Measurements from ENCODE around the gene BLVRA.
A peak's percentile ranks its signal among the peaks of the same experiment; 100 is the strongest.

The BLVRA gene

DNA sequence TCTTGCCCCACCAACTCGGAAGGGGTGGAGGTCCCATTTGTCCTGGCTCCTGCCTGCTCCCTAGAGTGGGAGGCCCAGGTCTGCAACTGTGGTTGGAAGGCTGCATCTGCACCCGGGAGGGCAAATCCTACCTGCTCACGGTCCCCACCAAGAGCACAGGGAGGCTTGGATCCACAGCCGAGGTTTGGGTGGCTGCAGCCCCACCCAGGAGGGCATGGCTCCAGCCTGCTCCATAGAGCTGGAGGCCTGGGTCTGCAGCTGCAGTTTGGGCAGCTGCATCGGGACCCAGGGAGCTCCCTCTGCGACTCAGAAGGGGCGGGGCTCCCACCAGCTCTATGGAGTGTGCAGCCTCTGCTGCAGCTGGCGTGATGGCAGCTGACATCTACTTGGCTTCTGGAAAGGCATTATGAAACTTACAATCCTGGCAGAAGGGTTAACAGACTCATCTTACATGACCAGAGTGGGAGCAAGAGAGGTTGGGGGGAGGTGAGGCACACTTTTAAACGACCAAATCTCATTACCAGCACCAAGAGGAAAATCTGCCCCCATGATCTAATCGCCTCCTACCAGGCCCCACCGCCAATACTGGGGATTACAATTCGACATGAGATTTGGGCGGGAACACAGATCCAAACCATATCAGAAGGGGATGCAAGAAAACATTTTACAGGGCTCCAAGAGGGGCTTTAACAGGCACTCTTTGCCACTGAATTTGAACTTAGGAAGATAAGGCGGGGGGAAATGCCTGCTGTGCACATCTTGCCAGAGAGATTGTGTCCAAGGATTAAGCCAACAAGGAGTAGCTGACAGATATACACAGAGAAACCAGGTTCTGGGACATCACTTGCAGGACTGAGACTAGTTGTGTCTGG is 8.2 kb upstream of the BLVRA start:
- DNase-seq: no peak

DNA sequence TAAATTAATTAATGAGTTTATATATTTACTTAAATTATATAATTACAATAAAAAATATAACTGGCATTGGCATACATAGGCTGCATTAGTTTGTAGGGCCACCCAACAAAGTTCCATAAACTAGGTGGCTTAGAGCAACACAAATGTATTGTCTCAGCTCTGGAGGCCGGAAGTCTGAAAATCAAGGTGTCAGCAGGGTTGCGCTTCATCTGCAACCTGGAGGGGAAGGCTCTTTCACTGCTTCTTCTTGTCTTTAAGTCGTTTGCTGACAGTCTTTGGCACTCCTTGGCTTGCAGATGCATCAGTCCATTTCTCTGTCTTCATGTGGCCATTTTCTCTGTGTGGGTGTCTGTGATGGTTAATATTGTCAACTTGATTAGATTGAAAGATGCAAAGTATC is 6.1 kb upstream of the BLVRA start:
- DNase-seq: no peak

DNA sequence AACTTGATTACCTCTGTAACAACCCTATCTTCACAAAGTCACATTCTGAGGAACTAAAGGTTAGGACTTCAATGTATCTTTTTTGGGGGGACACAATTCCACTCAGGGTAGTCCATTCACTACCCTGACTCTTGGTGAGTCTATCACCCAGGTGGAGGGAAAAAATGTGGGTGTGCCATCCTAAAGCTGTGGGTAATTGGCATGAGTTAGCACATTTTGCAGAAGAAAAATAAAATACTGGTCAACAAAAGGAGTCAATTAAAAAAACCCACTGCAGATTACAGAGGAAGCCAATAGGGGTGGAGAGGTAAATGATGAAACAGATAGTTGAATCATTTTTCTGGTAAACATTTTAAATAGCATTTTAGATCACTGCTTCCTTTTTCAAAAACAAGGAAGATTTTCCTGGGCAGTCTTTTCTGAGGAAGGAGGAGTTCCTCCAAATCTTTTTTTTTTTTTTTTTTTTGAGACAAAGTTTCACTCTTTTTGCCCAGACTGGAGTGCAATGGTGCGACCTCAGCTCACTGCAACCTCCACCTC is 5.1 kb upstream of the BLVRA start:
- no peak for DNase-seq

DNA sequence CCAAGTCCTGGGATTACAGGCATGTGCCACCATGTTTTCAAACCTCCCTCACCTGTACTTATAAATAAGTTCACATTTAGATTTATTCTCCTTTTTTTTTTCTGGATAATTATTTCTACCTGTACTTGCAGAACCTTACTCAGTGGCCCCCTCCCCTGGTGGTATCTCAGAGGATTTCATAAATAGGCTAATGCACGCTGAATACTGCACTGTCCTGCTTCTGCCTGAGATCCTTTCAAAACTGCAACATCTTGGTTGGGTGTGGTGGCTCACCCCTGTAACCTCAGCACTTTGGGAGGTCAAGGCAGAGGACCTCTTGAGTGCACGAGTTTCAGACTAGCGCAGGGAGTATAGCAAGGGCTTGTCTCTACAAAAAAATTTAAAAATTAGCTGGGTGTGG is 4.6 kb upstream of the BLVRA start:
- no peak for DNase-seq

DNA sequence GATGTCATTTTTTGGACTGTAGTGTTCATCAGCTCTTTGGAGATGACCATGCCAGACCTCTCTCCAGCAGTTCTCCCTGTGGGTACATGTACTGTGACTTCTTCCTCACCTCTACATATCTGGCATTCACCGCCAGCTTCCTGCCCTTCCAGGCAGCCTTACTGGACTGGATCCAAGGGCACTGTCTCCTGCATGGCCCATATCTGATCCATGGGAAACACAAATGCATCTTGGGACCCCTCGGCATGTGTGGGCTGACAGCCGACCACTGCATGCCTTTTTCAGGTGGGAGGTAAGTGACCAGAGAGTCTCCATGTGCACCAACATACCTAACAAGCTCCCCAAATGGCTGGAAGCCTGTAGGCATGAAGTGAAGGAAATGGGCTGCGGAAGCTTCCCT is 3.9 kb upstream of the BLVRA start:
- no peak for DNase-seq

DNA sequence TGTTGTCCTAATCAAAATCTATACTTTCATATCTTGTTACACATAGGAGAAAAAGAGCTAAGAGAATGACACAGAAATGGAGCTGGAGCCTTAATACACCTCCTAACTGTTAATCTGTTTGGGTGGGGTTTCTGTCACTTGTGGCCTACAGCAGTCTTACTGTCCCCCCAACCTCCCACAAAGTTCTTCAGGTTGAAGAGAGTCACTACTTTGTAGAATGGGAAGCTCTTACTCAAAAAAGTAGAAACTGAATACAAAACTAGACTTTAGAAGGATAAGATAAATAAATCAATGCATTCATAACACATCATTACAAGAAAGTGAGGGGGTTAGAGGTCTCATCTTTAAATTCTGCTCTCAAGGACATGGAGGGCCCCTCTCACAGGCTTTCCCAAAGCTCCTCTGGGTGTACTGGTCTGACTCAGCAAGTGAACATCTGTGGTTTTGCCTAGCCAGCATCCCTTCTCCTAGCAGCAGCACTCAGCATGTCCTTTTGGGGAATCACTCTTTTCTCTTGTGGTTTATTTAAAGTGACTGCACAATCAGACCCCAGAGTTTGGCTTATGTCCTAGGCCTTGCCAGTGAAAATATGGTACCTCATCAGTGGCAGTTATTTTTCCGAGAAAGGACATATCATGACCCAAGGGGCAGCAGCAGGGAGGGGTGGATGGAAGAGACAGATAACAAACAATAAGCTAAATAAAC is 2.0 kb upstream of the BLVRA start:
- no peak for DNase-seq

DNA sequence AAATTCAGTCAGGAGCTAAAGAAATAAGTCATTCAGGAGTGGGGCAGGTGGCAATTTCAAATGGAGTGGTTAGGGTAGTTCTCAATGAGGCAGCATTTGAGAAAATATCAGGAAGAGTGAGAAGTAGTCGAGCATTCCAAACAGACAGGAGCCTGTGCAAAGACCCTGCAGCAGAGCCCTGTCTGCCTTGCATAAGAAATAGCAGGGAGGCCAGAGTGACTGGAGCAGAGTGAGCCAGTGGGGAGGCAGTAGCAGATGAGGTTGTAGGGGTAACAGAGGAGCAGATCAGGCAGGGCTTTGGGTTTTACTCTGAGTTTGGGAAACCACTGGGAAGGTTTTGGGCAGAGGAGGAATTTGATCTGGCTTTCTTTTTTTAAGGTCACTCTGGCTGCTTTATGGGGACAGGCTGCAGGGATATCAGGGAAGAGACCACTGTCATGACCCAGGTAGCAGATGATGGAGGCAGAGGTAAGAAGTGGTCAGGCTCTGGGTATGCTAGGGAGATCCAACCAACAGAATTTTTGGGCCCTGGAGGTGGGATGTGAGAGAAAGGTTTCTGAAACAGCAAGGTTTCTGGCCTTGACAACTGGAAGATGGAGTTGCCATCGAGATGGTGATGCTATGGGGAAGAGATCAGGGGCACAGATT is 1.3 kb upstream of the BLVRA start:
- no peak for DNase-seq

DNA sequence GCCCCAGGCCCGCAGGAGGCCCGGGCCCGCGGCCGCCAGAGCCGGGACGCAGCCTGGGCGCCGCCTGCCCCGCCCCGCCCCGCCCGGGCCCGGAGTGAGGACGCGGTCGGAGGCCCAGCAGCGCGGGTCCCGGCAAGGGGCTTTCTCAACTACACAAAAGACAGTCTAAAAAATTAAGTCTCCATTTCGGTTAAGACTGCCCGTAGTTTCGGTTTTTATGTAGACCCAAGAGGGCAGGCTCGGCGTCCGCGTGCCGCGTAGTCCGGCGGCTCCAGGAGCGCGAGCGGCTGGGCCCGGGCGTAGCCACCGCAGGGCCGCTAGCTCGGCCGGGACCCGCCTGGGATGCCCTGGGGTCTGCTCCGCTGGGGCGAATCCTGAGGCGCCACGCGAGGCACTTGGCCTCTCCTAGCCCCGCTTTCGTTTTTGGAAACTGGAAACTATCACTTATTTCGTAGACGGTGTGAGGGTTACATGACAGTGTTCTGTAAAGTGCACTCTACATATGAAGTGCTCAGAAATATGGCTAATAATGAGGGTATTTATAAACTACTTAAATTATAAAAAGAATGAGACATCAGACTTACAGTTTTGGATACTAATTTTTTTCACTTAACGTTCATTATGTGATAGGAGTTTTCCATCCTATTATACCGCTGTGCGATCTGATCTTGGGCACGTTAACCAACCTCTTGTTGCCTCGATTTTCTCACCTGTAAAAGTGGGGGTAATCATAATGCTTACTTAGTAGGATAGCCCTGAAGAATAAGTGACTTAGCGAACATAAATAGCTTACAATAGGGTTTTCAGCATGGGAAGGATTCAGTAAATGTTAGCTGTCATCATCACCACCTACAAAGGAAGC is 573 bp downstream of the BLVRA start:
- peak in 1 of 2 experiments; percentile 25 for DNase-seq

DNA sequence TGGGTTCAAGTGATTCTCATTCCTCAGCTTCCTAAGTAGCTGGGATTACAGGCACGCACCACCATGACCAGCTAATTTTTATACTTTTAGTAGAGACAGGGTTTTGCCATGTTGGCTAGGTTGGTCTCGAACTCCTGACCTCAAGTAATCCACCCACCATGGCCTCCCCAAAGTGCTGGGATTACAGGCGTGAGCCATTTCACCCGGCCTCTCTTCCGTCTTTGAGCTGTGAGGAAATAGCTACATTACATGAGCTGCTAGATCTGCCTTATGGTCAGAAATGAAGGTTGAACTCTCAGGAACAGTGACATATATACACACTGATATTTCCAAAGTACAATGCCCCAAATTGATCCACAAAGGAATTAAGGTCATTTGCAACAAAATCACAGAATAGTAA is 2.4 kb downstream of the BLVRA start:
- no peak for DNase-seq

DNA sequence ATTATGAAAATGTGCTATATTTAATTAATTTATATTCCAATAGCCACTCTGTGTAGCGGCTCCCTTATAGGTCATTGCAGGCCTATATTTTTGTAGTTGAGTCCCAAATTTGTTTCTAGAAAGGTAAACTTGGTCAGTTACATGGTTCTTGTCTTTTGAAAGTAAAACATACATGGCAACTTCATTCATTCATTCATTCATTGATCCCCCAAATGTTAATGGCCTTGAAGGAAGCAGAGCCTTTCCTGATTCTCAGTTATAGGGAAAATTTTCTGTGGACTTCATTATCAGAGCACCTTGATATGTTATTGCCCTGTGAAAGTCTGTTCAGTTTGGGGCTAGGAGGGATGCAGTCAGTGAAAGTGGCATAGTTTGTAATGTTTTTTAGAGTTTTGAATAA is 2.9 kb downstream of the BLVRA start:
- DNase-seq: no peak

DNA sequence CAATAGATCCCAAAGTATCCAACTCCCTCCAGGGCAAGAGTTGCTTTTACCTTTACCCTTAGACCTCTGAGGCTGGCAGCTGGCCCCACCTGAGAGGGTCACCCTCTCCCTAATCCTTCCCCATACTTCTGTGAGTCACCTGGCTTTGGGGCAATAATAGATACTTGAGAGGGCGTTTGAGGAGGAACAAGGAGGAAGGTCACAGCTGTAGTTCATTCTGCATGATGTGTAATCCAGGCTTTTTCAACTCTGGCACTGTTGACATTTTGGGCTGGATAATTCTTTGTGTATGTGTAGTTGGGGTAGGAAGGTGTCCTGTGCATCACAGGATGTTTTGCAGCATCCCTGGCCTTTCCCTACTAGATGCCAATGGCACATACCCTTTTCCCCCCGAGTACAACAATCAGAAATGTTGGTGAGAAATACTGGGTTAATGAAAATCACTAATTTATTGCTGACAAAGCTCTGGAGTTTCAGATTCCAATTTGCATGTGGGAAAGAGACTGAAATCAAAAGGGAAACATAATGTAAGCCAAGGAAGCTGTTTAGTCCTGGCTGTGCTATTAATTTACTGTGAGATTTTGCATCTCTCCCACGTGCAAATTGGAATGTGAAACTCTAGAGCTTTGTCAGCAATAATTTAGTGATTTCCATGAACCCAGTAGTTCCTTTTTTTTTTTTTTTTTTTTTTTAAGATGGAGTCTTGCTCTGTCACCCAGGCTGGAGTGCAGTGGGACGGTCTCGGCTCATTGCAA is 3.6 kb downstream of the BLVRA start:
- DNase-seq: no peak

DNA sequence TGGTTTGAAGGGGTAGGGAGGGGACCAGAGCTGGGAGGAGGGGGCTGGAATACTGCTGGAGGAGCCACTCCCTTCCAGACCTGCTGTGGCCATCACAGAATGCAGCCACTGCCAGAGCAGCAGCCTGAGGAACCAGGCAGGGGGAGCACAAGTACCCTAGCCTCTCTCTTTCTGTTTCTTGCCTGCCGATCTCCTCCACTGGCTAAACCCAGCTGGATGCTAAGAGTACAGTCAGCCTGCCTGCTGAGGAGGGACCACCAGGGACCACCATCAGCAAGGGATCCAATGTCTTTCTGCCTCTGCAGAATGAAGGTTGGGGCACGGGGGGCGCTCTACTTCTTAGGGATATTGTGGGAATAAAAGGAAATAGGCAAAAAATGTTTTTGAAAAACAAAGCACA is 4.7 kb downstream of the BLVRA start:
- no peak for DNase-seq

DNA sequence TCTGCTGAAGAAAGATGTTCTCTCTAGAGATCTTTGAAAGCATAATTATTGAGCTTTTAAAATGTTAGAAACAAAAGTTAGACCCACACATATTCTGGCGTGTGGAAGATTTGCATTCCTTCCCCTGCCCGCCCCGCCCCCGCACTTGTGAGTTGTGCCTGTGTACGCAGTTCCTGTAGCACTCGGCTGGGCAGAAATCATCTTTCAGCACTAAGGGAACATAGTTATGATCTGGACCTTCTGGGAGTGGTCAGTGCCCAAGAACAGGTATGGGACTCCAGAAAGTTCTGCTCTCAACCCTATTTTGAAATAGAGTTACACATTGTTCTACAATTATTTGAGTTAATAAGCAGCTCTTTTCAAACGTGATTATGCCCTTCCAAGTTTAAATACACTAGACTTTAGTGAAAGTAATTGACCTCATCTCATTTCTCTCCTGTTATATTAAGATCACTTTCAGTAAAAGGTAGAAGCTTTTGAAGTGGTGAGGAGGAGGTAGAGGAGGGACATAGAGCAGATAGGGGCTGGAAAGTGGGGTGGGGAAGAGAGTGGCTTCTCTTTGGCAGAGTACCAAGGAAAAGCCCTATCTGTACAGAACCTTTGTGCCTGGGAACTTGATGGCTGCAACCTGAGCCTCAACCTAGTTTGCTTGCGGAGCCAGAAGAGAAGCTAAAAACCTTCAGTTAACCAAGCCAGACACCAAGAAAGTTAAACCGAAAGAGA is 5.7 kb downstream of the BLVRA start:
- DNase-seq: no peak

DNA sequence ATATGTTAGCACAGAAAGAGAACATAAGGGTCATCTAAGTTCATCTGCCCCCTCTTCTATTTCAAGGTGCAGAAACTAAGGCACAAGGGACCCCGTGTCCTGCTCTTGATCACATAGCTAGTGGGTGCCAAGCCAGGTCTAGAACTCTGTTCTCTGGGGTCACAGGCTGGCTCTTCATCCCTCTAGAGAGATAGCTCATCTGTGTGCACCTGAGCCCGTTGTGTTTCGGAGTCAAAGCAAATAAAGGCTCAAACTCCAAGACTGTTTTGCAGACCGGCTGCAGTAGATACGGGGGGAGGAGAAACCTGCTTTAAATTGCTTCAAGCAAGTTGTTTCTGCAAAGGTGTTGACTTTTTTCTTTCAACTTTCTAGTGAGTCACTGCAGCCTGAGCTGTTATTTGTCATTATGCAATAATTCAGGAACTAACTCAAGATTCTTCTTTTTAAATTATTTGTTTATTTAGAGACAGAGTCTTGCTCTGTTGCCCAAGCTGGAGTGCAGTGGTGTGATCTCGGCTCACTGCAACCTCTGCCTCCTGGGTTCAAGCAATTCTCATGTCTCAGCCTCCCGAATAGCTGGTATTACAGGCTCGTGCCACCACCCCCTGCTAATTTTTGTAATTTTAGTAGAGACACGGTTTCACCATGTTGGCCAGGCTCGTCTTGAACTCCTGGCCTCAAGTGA is 6.5 kb downstream of the BLVRA start:
- DNase-seq: no peak

DNA sequence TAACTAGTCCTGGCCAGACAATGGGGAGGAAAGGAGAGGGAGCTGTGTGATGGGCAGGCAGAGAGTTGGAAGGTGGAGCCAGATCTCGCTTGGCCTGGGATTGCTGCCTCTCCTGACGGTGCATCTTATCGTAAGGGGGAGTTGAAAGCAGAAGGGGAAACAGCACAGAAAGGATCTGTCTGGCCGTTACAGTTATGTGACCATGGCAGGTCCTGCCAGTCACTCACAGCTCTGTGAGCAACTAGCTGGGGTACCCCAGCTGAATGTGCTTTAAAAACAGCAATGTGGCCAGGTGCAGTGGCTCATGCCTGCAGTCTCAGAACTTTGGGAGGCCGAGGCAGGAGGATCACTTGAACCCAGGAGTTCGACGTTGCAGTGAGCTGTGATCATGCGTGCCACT is 8.1 kb downstream of the BLVRA start:
- no peak for DNase-seq

DNA sequence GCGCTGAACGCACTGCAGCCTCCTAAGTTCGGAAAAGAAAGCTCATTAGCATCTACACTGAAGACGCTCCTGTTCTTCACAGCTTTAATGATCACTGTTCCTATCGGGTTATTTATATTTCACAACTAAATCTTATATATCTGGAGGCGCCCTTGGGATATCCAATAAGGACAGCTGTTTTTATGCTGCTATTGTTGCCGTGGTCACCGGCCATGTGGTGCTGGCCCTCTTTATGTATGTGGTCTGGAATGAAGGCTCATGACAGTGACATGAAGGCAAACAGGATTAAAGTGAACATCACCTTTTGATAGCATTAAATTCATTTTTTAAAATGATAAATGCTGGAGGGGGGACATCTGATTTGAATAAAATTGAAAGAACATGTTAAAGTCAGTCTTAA is 8.8 kb downstream of the BLVRA start:
- no peak for DNase-seq

DNA sequence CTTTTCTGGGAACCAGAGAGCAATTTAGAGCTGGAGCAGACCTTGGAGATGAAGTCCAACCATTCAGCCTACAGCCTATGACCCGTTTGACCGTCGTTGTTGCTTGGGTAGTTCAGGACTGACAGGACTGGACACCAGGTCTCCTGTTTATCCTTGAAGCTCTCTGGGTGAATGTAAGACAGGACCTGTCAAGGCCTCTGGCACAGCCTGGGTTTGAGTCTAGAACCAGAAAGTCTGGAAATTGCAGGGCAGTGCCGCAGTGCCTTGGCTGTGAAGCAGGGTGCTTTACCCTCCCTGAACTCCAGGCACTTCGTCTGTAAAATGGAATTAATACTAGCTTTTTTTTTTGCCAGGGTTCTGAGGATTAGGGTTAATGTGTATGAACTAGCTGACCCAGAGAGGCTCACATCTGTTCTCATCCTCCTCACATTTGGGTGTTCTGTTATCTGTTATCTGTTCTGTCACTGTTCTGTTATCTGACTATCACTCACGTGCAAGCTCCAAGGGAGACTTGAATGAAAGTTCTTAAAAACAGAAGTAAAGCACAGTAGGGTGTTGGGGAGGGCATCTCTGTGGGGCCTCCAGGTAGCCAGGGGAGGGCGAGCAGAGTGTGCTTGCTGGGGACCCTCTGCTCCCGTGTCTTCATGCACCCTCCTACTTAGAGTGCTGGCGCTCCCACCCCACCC is 9.9 kb downstream of the BLVRA start:
- DNase-seq: no peak

DNA sequence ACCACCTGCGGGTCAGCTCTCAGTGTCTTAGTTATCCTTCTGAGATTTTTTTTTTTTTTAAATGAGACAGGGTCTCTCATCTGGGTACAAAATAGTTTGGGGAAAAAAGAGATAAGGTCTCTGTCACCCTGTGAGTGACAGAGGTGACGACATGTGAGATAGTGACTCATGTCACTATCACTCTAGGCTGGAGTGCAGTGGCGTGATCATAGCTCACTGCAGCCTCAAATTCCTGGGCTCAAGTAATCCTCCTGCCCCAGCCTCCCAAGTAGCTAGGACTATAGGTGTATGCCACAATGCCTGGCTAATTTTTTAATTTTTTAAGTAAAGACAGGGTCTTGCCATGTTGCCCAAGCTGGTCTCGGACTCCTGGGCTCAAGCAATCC is 10.4 kb downstream of the BLVRA start:
- no peak for DNase-seq

DNA sequence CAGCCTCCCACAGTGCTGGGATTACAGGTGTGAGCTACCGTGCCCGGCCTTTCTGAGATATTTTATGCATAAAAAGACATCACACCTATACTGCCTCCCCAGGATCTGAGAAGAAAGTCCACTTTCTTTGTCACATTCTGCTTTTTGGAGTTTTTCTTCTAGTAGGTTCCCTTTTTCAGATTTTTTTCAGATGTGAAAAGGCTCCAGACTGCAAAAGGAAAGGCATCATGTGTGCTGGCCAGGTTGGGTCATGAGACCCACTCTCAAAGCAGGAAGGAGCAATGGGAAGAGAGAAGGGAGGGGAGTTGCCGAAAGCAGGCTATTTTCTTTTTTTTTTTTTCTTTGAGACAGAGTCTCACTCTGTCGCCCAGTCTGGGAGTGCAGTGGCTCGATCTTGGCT is 10.8 kb downstream of the BLVRA start:
- DNase-seq: no peak
